ENCODE results near the gene RPUSD4.

Gene RPUSD4

GRCh38 chr11:126210871-126211235 is 597 bp downstream of the RPUSD4 start:
- DNase-seq = no peak

- DNase-seq = no peak
Observed at GRCh38 chr11:126207896-126208295, 3.6 kb downstream of the RPUSD4 start.

- no peak for DNase-seq
Observed at GRCh38 chr11:126205359-126205758, 6.1 kb downstream of the RPUSD4 start.

- no peak for DNase-seq
Observed at GRCh38 chr11:126202646-126203359, 8.6 kb downstream of the RPUSD4 start.

- DNase-seq = no peak
Observed at GRCh38 chr11:126198648-126199047, 12.8 kb downstream of the RPUSD4 start.

GRCh38 chr11:126197277-126197939 is 14.0 kb downstream of the RPUSD4 start:
- DNase-seq = no peak

GRCh38 chr11:126195119-126195518 is 16.3 kb downstream of the RPUSD4 start:
- no peak for DNase-seq

- DNase-seq = peak; percentile 56
Observed at GRCh38 chr11:126194121-126194543, 17.3 kb downstream of the RPUSD4 start.

GRCh38 chr11:126193038-126193478 is 18.4 kb downstream of the RPUSD4 start:
- DNase-seq = no peak

- DNase-seq = no peak
Observed at GRCh38 chr11:126192361-126192760, 19.1 kb downstream of the RPUSD4 start.

- DNase-seq = no peak
Observed at GRCh38 chr11:126191379-126192073, 19.9 kb downstream of the RPUSD4 start.

- DNase-seq = no peak
Observed at GRCh38 chr11:126190792-126191191, 20.7 kb downstream of the RPUSD4 start.

- peak; percentile 30 for DNase-seq
Observed at GRCh38 chr11:126189109-126189929, 22.1 kb downstream of the RPUSD4 start.

GRCh38 chr11:126188332-126189108 is 22.9 kb downstream of the RPUSD4 start:
- DNase-seq = peak; percentile 63

GRCh38 chr11:126186708-126187529 is 24.5 kb downstream of the RPUSD4 start:
- DNase-seq = peak; percentile 59

- DNase-seq = no peak
Observed at GRCh38 chr11:126186025-126186698, 25.3 kb downstream of the RPUSD4 start.

- no peak for DNase-seq
Observed at GRCh38 chr11:126185259-126186024, 26.0 kb downstream of the RPUSD4 start.

GRCh38 chr11:126182787-126183445 is 28.5 kb downstream of the RPUSD4 start:
- DNase-seq = no peak

Measured in NCI-H510A treated with DMSO at 0.1 percent for 48 hours (cell line).